PC-3 (cell line): ENCODE data around the gene FASLG. TPM values are rescaled to one million over a fixed set of nuclear protein-coding genes. Genes with fewer than 3 reads are reported as not detected.

Source experiments
- ATAC-seq: fragments of 200-7000 bp; cut with Tn5 transposase; 2 replicates; pipeline ENCODE4 v1.9.1; 2020; ENCODE audit warnings: mild to moderate bottlenecking, moderate library complexity
- BruUV-seq: library from RNA; stranded (reverse); fragments of 400-500 nt; replicated peaks from 2 replicates; lab custom pipeline; 2021; lab: Mats Ljungman, UMichigan
- CTCF ChIA-PET: fragments of 300-600 bp; sonication (Branson Sonifier 250); formaldehyde crosslinking; loops from one replicate; lab custom pipeline; 2022; ENCODE audit warnings: antibody characterized with exemption; lab: Charles Lee
- POLR2A ChIA-PET: fragments of 300-600 bp; sonication (Branson Sonifier 250); formaldehyde crosslinking; loops from one replicate; lab custom pipeline; 2022; ENCODE audit warnings: antibody characterized with exemption; ENCODE audit not compliant: unreplicated experiment; lab: Charles Lee
- DNase-seq: peaks from one replicate; pipeline ENCODE4 v3.0.0-alpha.2; 2015
- H2AFZ ChIP-seq: fragments of 300-600 bp; sonication (generic); 2 replicates; pipeline ENCODE4 v1.6.0; 2016; ENCODE audit warnings: antibody characterized with exemption, low read length
- H3F3A ChIP-seq: fragments of 300-600 bp; sonication (generic); one replicate; pipeline ENCODE4 v1.6.0; 2017; ENCODE audit warnings: antibody characterized with exemption, low read length, control low read depth, mild to moderate bottlenecking; ENCODE audit not compliant: unreplicated experiment
- H3K27ac ChIP-seq: fragments of 300-600 bp; sonication (generic); 2 replicates; pipeline ENCODE4 v1.5.1; 2016; ENCODE audit warnings: mild to moderate bottlenecking, low read length
- H3K27me3 ChIP-seq: fragments of 300-600 bp; sonication (generic); 2 replicates; pipeline ENCODE4 v1.6.1; 2016; ENCODE audit warnings: low read length, mixed read lengths
- H3K36me3 ChIP-seq: fragments of 300-600 bp; sonication (generic); 2 replicates; pipeline ENCODE4 v1.6.1; 2016; ENCODE audit warnings: low read depth, mixed run types, low read length, mixed read lengths
- H3K4me1 ChIP-seq: fragments of 300-600 bp; sonication (generic); 2 replicates; pipeline ENCODE4 v1.5.1; 2016; ENCODE audit warnings: low read length; ENCODE audit not compliant: insufficient read depth
- H3K4me2 ChIP-seq: fragments of 300-600 bp; sonication (generic); 2 replicates; pipeline ENCODE4 v1.6.0; 2016; ENCODE audit warnings: low read length
- H3K4me3 ChIP-seq: fragments of 300-600 bp; sonication (generic); 2 replicates; pipeline ENCODE4 v1.5.1; 2016; ENCODE audit warnings: mild to moderate bottlenecking, low read length, mixed read lengths
- H3K79me2 ChIP-seq: fragments of 300-600 bp; sonication (generic); 2 replicates; pipeline ENCODE4 v1.6.1; 2017; ENCODE audit warnings: low read length, mixed read lengths
- H3K9ac ChIP-seq: fragments of 300-600 bp; sonication (generic); 2 replicates; pipeline ENCODE4 v1.6.0; 2016; ENCODE audit warnings: mild to moderate bottlenecking, low read length
- H3K9me2 ChIP-seq: fragments of 300-600 bp; sonication (generic); replicated peaks from 2 replicates; pipeline ENCODE4 v1.6.1; 2016; ENCODE audit warnings: mixed run types, low read length, mixed read lengths
- H3K9me3 ChIP-seq: fragments of 300-600 bp; sonication (generic); 2 replicates; pipeline ENCODE4 v1.6.1; 2016; ENCODE audit warnings: low read length, mixed read lengths
- H4K20me1 ChIP-seq: fragments of 300-600 bp; sonication (generic); 2 replicates; pipeline ENCODE4 v1.6.1; 2016; ENCODE audit warnings: low read length, mixed read lengths
- CTCF ChIP-seq: fragments of 300-600 bp; sonication (generic); conservative IDR thresholded peaks from 2 replicates; pipeline ENCODE4 v1.5.1; 2017; ENCODE audit warnings: antibody characterized with exemption, low read depth, mild to moderate bottlenecking, low read length
- EZH2 ChIP-seq: fragments of 300-600 bp; sonication (generic); IDR thresholded peaks from one replicate; pipeline ENCODE4 v1.6.1; 2017; ENCODE audit warnings: antibody characterized with exemption, mild to moderate bottlenecking, low read length; ENCODE audit not compliant: unreplicated experiment
- EZH2phosphoT487 ChIP-seq: fragments of 300-600 bp; sonication (generic); IDR thresholded peaks from 2 replicates; pipeline ENCODE4 v1.6.1; 2018; ENCODE audit warnings: mild to moderate bottlenecking, antibody characterized with exemption, low read length, borderline replicate concordance
- intact Hi-C: fragments of 100-400 bp; cut with micrococcal nuclease; formaldehyde crosslinking; loops from 2 replicates; pipeline ENCODE4 v1.9.0; 2023
- total RNA-seq: library from RNA; depleted of rRNA; stranded (reverse); fragments of >200 nt; gene quantifications from 2 replicates; pipeline ENCODE4 v1.2.3, GENCODE V29; 2014

Gene FASLG
- total RNA-seq, 1 experiment from 2014 or later: 0.04 TPM

GRCh38 chr1:172704420-172705210, 45.7 kb downstream of the FASLG start:
- H2AFZ ChIP-seq: no peak overlapping the region
- H3K79me2 ChIP-seq: no peaks in the 10 kb centered on the region
- H3F3A ChIP-seq: no peaks in the 10 kb centered on the region
- ChIA-PET POLR2A (no interaction called here), CTCF (interaction anchor here (1.0 kb wide), 1 partner anchor 15 kb away, joined by 3 read pairs; no protein-coding TSS in a partner anchor)
- H3K9me3 ChIP-seq: no peaks in the 10 kb centered on the region
- no peak overlapping the region for H3K4me2 ChIP-seq
- no peak for TF ChIP-seq CTCF
- no peak for TF ChIP-seq EZH2
- TF ChIP-seq EZH2phosphoT487: no peak
- DNase-seq (no peak), ATAC-seq (no peak)
- no peak overlapping the region for H3K9ac ChIP-seq
- H3K9me2 ChIP-seq: no peaks in the 10 kb centered on the region; the same call in 1 of the 2 replicates
- H3K27me3 ChIP-seq: no peaks in the 10 kb centered on the region
- BruUV-seq: no TSS peak
- peaks cover 4% of the 10 kb centered on the region for H3K4me1 ChIP-seq
- intact Hi-C loops: loop anchor here (5.0 kb wide), 1 partner anchor 42 kb away; no protein-coding TSS in a partner anchor
- no peaks in the 10 kb centered on the region for H4K20me1 ChIP-seq
- no peak overlapping the region for H3K4me3 ChIP-seq
- H3K36me3 ChIP-seq: no peaks in the 10 kb centered on the region
- no peak overlapping the region for H3K27ac ChIP-seq

- no peaks in the 10 kb centered on the region for H3F3A ChIP-seq
- DNase-seq: no peak
- H3K4me2 ChIP-seq: no peak overlapping the region
- H2AFZ ChIP-seq: no peak overlapping the region; the same call in 1 of the 2 replicates
- TF ChIP-seq EZH2phosphoT487 (no peak), EZH2 (no peak), CTCF (no peak)
- H3K79me2 ChIP-seq: no peaks in the 10 kb centered on the region
- ChIA-PET CTCF (no interaction called here), POLR2A (no interaction called here)
- no peak overlapping the region for H3K27ac ChIP-seq
- H3K4me3 ChIP-seq: no peak overlapping the region
- H3K36me3 ChIP-seq: no peaks in the 10 kb centered on the region
- intact Hi-C loops: loop anchor here (5.0 kb wide), 1 partner anchor 46 kb away; no protein-coding TSS in a partner anchor
- H3K9ac ChIP-seq: no peak overlapping the region
- H3K9me3 ChIP-seq: no peaks in the 10 kb centered on the region
- no peaks in the 10 kb centered on the region for H4K20me1 ChIP-seq
- H3K4me1 ChIP-seq: no peaks in the 10 kb centered on the region
- H3K9me2 ChIP-seq: peaks cover 5% of the 10 kb centered on the region; the same call in 1 of the 2 replicates
- ATAC-seq: peak; percentile 31; the same call in 1 of the 2 replicates
- BruUV-seq: no TSS peak
- H3K27me3 ChIP-seq: no peaks in the 10 kb centered on the region
Observed at GRCh38 chr1:172708452-172708851, 49.5 kb downstream of the FASLG start.

GRCh38 chr1:172711558-172711957, 52.7 kb downstream of the FASLG start:
- no peaks in the 10 kb centered on the region for H3K79me2 ChIP-seq
- no peaks in the 10 kb centered on the region for H3K36me3 ChIP-seq
- no peaks in the 10 kb centered on the region for H3K4me1 ChIP-seq
- no peak overlapping the region for H3K9ac ChIP-seq
- no peak for ATAC-seq
- no peak overlapping the region for H3K27ac ChIP-seq
- ChIA-PET CTCF (no interaction called here), POLR2A (no interaction called here)
- DNase-seq: no peak
- no peaks in the 10 kb centered on the region for H4K20me1 ChIP-seq
- no peak overlapping the region for H3K4me2 ChIP-seq
- no peaks in the 10 kb centered on the region for H3K9me3 ChIP-seq
- intact Hi-C loops: loop anchor here (5.0 kb wide), 1 partner anchor 709 kb away; no protein-coding TSS in a partner anchor
- H3K9me2 ChIP-seq: peaks cover 5% of the 10 kb centered on the region; the same call in 1 of the 2 replicates
- BruUV-seq: no TSS peak
- H3F3A ChIP-seq: no peaks in the 10 kb centered on the region
- H3K27me3 ChIP-seq: no peaks in the 10 kb centered on the region
- H3K4me3 ChIP-seq: no peak overlapping the region
- TF ChIP-seq EZH2: no peak
- TF ChIP-seq EZH2phosphoT487: no peak
- TF ChIP-seq CTCF: no peak
- H2AFZ ChIP-seq: 0 out of 2 replicates have a peak overlapping the region, but pooled peaks have one; percentile 4
